Uterus (tissue), 4 donors: ENCODE results near the gene CRB1. TPM values are rescaled to one million over a fixed set of nuclear protein-coding genes. Genes with fewer than 3 reads are reported as not detected.

Source experiments
- DNase-seq, 2 donors: peaks; one replicate each; pipeline ENCODE4 v3.0.0-alpha.2; 2019 to 2020
- H3K27ac ChIP-seq, 2 donors: fragments of 200-600 bp; sonication (generic); 1 replicate in 1 of 2; 2 replicates in 1 of 2; pipeline ENCODE4 v1.5.1; 2016 to 2018
- H3K27me3 ChIP-seq, 2 donors: fragments of 200-600 bp; sonication (generic); one replicate each; pipeline ENCODE4 v1.5.1; 2018 to 2019; ENCODE audit warnings: control low read depth in 1 of 2
- H3K36me3 ChIP-seq, 2 donors: fragments of 200-600 bp; sonication (generic); one replicate each; pipeline ENCODE4 v1.5.1; 2019; ENCODE audit warnings: control low read depth in 1 of 2
- H3K4me1 ChIP-seq, 2 donors: fragments of 200-600 bp; sonication (generic); one replicate each; pipeline ENCODE4 v1.5.1; 2018 to 2019; ENCODE audit warnings: control low read depth in 1 of 2
- H3K4me3 ChIP-seq, 2 donors: fragments of 200-600 bp; sonication (generic); 1 replicate in 1 of 2; 2 replicates in 1 of 2; pipeline ENCODE4 v1.5.1; 2018 to 2019; ENCODE audit warnings: mild to moderate bottlenecking in 1 of 2
- H3K9me3 ChIP-seq, 2 donors: fragments of 200-600 bp; sonication (generic); one replicate each; pipeline ENCODE4 v1.5.1; 2019; ENCODE audit warnings: control low read depth in 1 of 2
- POLR2A ChIP-seq, 2 donors: fragments of 450-650 bp; IDR thresholded peaks; one replicate each; pipeline ENCODE4 v1.6.1; 2016; ENCODE audit warnings: antibody characterized with exemption in 2 of 2, mild to moderate bottlenecking in 1 of 2, moderate library complexity in 1 of 2
- intact Hi-C: fragments of 100-400 bp; cut with DNase I; formaldehyde crosslinking; loops from one replicate; pipeline ENCODE4 v1.15.1; 2023; ENCODE audit warnings: low total_unique reads
- total RNA-seq, 4 donors: library from RNA; depleted of rRNA in 3 of 4; stranded (reverse); fragments of >200 nt in 3 of 4; gene quantifications; one replicate each; pipeline versions ENCODE4 v1.1.0 to v1.2.4, GENCODE V29; 2014 to 2023
- TF ChIP-seq, protein P1 (sequence below), 4 experiments: fragments of 200-600 bp in 2 of 4; fragments of 450-650 bp in 2 of 4; sonication (generic) in 2 of 4; IDR thresholded peaks; one replicate each; pipeline ENCODE4 v1.5.1; 2016 to 2019; ENCODE audit warnings: antibody characterized with exemption in 4 of 4, mild to moderate bottlenecking in 2 of 4, moderate library complexity in 1 of 4
- donor health status: DM: yes; HTN: yes; CAD: no.

CRB1 gene
- total RNA-seq, 4 donors from 2014 or later = 0.55 to 1.0 TPM; not detected in 2

DNA sequence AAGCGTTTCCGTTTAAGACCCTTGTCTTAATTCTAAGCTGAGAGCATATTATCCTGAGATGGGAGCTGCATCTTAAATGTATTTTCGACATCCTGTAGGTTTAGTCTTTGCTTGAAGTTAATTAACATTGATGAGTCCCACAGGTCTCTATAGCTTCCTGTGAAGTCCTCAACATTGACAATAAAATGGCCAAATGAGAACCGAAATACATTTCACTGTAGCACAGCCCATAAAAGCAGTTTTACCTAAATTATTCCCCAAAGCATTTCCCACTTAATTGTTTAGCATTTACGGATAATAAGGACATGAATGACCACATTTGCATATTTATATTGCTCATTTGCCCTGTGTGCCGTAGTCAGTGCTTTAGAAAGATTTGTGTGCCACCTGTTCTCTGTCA is 116.4 kb downstream of the CRB1 start:
- Histone ChIP-seq H3K4me3 (no peak overlapping the region), H3K27ac (no peak overlapping the region), H3K4me1 (no peaks in the 10 kb centered on the region), H3K9me3 (no peaks in the 10 kb centered on the region), H3K36me3 (no peaks in the 10 kb centered on the region), H3K27me3 (no peaks in the 10 kb centered on the region)
- intact Hi-C loops = no loop called here
- TF ChIP-seq POLR2A (IDR thresholded peaks at IDR 0.05) = no peak
- TF ChIP-seq, protein P1, sequence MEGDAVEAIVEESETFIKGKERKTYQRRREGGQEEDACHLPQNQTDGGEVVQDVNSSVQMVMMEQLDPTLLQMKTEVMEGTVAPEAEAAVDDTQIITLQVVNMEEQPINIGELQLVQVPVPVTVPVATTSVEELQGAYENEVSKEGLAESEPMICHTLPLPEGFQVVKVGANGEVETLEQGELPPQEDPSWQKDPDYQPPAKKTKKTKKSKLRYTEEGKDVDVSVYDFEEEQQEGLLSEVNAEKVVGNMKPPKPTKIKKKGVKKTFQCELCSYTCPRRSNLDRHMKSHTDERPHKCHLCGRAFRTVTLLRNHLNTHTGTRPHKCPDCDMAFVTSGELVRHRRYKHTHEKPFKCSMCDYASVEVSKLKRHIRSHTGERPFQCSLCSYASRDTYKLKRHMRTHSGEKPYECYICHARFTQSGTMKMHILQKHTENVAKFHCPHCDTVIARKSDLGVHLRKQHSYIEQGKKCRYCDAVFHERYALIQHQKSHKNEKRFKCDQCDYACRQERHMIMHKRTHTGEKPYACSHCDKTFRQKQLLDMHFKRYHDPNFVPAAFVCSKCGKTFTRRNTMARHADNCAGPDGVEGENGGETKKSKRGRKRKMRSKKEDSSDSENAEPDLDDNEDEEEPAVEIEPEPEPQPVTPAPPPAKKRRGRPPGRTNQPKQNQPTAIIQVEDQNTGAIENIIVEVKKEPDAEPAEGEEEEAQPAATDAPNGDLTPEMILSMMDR (IDR thresholded peaks at IDR 0.05) = no peak
- no peak for DNase-seq

DNA sequence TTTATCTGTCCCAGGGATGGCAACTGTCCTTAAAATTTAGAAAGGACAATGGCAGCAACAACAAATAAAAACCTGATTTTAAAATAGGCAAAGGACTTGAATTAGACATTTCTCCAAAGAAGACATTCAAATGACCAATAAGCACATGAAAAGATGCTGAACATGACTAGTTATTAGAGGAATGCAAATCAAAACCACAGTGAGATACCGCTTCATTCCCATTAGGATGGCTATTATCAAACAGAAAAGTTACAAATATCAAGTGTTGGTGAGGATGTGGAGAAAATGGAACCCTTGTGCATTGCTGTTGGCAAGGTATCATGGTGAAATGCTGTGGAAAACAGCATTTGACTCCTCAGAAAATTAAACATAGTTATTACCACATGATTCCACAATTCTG is 120.7 kb downstream of the CRB1 start:
- intact Hi-C loops = no loop called here
- Histone ChIP-seq H3K27me3 (no peaks in the 10 kb centered on the region), H3K4me1 (no peaks in the 10 kb centered on the region), H3K36me3 (no peaks in the 10 kb centered on the region), H3K9me3 (no peaks in the 10 kb centered on the region), H3K4me3 (no peak overlapping the region), H3K27ac (no peak overlapping the region)
- no peak for DNase-seq
- TF ChIP-seq, protein P1 (IDR thresholded peaks at IDR 0.05) = no peak
- no peak for TF ChIP-seq POLR2A (IDR thresholded peaks at IDR 0.05)

DNA sequence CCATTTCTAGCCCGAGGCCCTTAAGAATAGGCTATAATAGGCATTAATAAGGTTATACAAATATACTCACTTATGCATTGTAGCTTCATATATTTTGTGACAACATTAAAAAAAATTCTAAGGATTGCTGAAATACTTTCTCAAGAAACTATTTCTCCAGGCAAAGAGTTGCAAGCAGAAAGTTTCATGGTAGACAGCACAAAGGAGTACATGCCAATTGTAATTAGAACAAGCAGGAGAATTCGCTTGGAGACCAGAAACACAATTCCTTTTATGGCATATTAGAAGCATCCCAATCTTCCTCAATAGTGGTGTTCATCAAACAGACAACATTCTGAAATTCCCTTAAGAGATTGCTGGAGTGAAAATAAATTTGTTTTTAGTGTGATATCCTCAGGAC is 122.8 kb downstream of the CRB1 start:
- TF ChIP-seq POLR2A (IDR thresholded peaks at IDR 0.05) = no peak
- TF ChIP-seq, protein P1 (IDR thresholded peaks at IDR 0.05) = no peak
- no peak for DNase-seq
- no peaks in the 10 kb centered on the region for H3K36me3 ChIP-seq
- H3K4me3 ChIP-seq = no peak overlapping the region
- H3K27ac ChIP-seq = no peak overlapping the region
- H3K27me3 ChIP-seq = no peaks in the 10 kb centered on the region
- no peaks in the 10 kb centered on the region for H3K9me3 ChIP-seq
- no peaks in the 10 kb centered on the region for H3K4me1 ChIP-seq
- intact Hi-C loops = no loop called here

DNA sequence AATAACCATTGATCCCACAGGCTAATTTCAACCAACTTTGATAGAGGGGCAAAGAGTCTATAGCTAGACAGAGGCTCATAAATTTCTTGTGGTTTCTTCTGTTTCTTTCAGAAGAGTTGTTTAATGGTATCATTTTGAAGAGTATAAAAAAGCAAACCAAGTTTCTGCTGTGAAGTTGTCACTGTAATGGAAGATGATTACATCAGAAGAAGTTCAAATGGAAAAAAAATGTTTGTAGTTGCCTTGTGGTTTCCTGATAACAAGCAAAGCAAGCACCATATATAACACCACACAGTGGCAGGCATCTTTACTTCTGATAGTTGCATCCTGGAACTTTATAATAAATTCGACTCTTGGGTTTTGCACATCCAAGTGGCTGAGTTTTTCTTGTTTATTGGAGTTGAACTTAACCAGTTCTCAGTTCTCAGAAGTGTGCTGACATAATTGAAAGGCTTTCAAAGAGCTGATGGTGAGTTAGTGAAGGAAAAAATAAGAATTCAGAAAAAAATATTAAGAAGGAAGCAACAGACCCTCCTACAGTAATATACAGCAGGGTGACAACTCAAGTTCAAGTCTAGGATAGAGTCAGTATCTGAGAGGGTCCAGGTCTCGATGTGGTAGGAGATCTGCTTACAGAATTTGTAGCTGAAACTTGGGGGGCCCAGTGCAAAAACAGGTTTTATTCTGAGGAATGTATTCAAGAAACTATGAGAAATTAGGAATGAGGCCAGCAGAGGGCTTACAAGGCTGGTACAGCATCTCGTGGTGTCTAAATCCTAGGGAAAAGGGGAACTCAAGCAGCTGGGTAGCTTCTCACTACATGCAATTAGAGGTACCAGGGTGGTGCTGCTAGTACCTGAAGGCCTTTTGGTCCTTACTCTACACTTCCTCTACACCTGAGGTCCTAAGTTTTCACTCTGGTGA is 123.5 kb downstream of the CRB1 start:
- intact Hi-C loops = no loop called here
- no peaks in the 10 kb centered on the region for H3K36me3 ChIP-seq
- no peaks in the 10 kb centered on the region for H3K4me1 ChIP-seq
- H3K9me3 ChIP-seq = no peaks in the 10 kb centered on the region
- no peak for DNase-seq
- no peak overlapping the region for H3K27ac ChIP-seq
- H3K4me3 ChIP-seq = no peak overlapping the region
- H3K27me3 ChIP-seq = no peaks in the 10 kb centered on the region
- TF ChIP-seq POLR2A (IDR thresholded peaks at IDR 0.05) = no peak
- TF ChIP-seq, protein P1 (IDR thresholded peaks at IDR 0.05) = no peak

DNA sequence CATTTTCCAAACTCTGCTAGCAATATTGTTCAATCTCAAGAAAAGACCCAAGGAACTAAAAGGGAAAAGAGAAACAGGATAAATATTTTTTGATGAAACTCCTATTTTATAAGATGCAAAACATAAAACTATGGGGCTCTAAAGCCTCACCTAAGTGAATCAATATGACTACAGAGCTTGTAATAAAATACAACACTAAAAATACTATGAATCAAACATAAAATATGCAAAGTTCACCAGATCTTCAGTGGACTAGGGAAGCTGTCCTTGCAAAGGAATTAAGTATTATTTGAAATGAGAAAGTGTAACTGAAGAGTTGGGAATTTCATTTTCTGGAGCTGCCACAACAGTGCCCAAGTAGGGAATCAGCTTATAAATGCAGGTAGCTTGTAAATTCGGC is 124.5 kb downstream of the CRB1 start:
- TF ChIP-seq, protein P1 (IDR thresholded peaks at IDR 0.05) = no peak
- no peak for TF ChIP-seq POLR2A (IDR thresholded peaks at IDR 0.05)
- Histone ChIP-seq H3K4me1 (no peaks in the 10 kb centered on the region), H3K9me3 (no peaks in the 10 kb centered on the region), H3K27ac (no peak overlapping the region), H3K36me3 (no peaks in the 10 kb centered on the region), H3K27me3 (no peaks in the 10 kb centered on the region), H3K4me3 (no peak overlapping the region)
- no peak for DNase-seq
- intact Hi-C loops = no loop called here
